ENCODE data around the gene PRRC2A.

Gene PRRC2A

DNA sequence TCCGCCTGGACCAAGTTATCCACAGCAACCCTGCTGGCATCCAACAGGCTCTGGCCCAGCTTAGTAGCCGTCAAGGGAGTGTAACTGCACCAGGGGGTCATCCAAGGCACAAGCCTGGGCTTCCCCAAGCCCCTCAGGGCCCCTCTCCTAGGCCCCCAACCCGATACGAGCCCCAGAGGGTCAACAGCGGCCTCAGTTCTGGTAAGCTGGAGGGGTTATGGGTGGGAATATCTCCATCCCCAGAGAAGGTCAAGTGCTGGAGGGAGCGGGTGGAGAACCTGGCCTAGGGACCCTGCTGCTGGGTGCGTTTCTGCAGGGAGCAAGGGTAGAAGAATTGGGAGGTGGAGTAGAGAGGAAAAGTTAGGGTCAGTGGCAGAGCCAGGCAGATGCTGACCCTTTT lies 12.9 kb downstream of the PRRC2A start:
- H3K4me3 ChIP-seq (ENCODE audit: low read depth, low read length) = no peak overlapping the region
- TF ChIP-seq, protein P1, sequence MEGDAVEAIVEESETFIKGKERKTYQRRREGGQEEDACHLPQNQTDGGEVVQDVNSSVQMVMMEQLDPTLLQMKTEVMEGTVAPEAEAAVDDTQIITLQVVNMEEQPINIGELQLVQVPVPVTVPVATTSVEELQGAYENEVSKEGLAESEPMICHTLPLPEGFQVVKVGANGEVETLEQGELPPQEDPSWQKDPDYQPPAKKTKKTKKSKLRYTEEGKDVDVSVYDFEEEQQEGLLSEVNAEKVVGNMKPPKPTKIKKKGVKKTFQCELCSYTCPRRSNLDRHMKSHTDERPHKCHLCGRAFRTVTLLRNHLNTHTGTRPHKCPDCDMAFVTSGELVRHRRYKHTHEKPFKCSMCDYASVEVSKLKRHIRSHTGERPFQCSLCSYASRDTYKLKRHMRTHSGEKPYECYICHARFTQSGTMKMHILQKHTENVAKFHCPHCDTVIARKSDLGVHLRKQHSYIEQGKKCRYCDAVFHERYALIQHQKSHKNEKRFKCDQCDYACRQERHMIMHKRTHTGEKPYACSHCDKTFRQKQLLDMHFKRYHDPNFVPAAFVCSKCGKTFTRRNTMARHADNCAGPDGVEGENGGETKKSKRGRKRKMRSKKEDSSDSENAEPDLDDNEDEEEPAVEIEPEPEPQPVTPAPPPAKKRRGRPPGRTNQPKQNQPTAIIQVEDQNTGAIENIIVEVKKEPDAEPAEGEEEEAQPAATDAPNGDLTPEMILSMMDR (conservative IDR thresholded peaks at IDR 0.05; ENCODE audit: low read depth, low read length) = no peak
- DNase-seq (ENCODE audit: low read depth) = no peak

DNA sequence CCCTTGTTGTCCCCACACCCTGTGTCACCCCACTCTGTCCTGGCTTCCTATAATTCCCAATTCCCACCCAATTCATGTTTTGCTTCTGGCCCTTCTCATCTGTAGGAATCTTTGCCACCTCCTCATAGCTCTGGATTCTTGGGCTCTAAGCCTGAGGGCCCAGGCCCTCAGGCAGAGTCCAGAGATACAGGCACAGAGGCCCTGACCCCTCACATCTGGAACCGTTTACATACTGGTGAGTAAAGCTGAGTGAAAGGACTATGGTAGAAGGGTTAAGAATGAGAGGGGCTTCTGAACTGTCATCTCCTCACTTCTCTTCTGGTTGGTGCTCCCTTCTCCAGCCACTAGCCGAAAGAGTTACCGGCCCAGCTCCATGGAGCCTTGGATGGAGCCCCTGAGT lies 13.6 kb downstream of the PRRC2A start:
- no peak overlapping the region for H3K4me3 ChIP-seq (ENCODE audit: low read depth, low read length)
- no peak for DNase-seq (ENCODE audit: low read depth)
- TF ChIP-seq, protein P1 (conservative IDR thresholded peaks at IDR 0.05; ENCODE audit: low read depth, low read length) = no peak

- TF ChIP-seq, protein P1 (conservative IDR thresholded peaks at IDR 0.05; ENCODE audit: low read depth, low read length) = no peak
- DNase-seq (ENCODE audit: low read depth) = no peak
- no peak overlapping the region for H3K4me3 ChIP-seq (ENCODE audit: low read depth, low read length)
These were observed 14.6 kb downstream of the PRRC2A start for GRCh38 chr6:31634969-31635575.

- no peak for DNase-seq (ENCODE audit: low read depth)
- TF ChIP-seq, protein P1 (conservative IDR thresholded peaks at IDR 0.05; ENCODE audit: low read depth, low read length) = no peak
- no peak overlapping the region for H3K4me3 ChIP-seq (ENCODE audit: low read depth, low read length)
These were observed 16.4 kb downstream of the PRRC2A start for GRCh38 chr6:31636698-31637596.

- TF ChIP-seq, protein P1 (conservative IDR thresholded peaks at IDR 0.05; ENCODE audit: low read depth, low read length) = no peak
- DNase-seq (ENCODE audit: low read depth) = no peak
These were observed 18.5 kb downstream of the PRRC2A start for GRCh38 chr6:31639043-31639442.

DNA sequence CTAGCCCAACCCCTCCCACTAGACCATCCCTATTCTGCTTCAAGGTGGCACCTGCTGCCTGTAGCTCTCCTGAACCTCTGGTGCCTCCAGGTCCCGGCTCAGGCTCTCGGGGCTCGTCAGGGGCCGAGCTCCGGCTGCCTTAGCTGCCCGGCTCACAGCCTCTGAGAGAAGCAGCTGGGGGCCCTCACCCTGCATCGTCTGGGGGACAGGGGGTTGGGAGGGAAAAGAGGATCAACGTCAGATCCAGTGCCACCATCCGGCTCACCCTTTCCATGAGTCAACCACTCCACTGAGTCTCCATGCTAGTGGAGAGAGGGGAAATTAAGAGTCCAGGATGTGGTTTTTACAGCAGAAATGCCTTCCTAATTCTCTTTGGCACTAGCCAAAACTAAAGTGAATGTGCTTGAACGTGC lies 18.9 kb downstream of the PRRC2A start:
- DNase-seq (ENCODE audit: low read depth) = peak; percentile 48
- TF ChIP-seq, protein P1 (conservative IDR thresholded peaks at IDR 0.05; ENCODE audit: low read depth, low read length) = no peak

More at GRCh38 chr6:31639043-31639442, 18.5 kb downstream of the PRRC2A start:
- no peak overlapping the region for H3K4me3 ChIP-seq (ENCODE audit: low read depth, low read length)

More for the DNA sequence above, 18.9 kb downstream of the PRRC2A start:
- H3K4me3 ChIP-seq (ENCODE audit: low read depth, low read length) = no peak overlapping the region

Measured in choroid plexus epithelial cell (primary cell).